CD14-positive monocyte (primary cell): ENCODE data around the gene ZBTB43. TPM values are rescaled to one million over a fixed set of nuclear protein-coding genes. Genes with fewer than 3 reads are reported as not detected.
A peak's percentile ranks its signal among the peaks of the same experiment; 100 is the strongest.

Experiments used
- DNase-seq, 3 donors: peaks; one replicate each; pipeline ENCODE4 v3.0.0-alpha.2; 2011 to 2022
- H2AFZ ChIP-seq: 2 replicates; pipeline ENCODE4 v1.6.0; 2012; ENCODE audit warnings: mild to moderate bottlenecking, low read depth, low read length, inconsistent platforms; ENCODE audit not compliant: insufficient read depth, poor library complexity, severe bottlenecking
- H3K27ac ChIP-seq, 2 donors: 1 replicate in 1 of 2; 2 replicates in 1 of 2; pipeline ENCODE4 v1.5.1; 2012 to 2013; ENCODE audit warnings: low read length in 2 of 2, control low read depth in 1 of 2, inconsistent platforms in 1 of 2, low read depth in 1 of 2, mild to moderate bottlenecking in 1 of 2
- H3K27me3 ChIP-seq, 2 donors: one replicate each; pipeline versions ENCODE4 v1.6.0 to v1.6.1; 2011 to 2013; ENCODE audit warnings: low read length in 2 of 2; ENCODE audit not compliant: control insufficient read depth in 2 of 2, insufficient read depth in 2 of 2
- H3K36me3 ChIP-seq, 2 donors: replicated peaks in 1 of 2; 1 replicate in 1 of 2; 2 replicates in 1 of 2; pipeline versions ENCODE4 v1.5.1 to v1.6.1; 2012 to 2013; ENCODE audit warnings: low read length in 2 of 2, control low read depth in 1 of 2, inconsistent platforms in 1 of 2, mild to moderate bottlenecking in 1 of 2; ENCODE audit not compliant: insufficient read depth in 2 of 2, control insufficient read depth in 1 of 2
- H3K4me1 ChIP-seq, 2 donors: 1 replicate in 1 of 2; 2 replicates in 1 of 2; pipeline versions ENCODE4 v1.5.1 to v1.6.1; 2012 to 2013; ENCODE audit warnings: low read length in 2 of 2, control low read depth in 1 of 2, inconsistent platforms in 1 of 2, mild to moderate bottlenecking in 1 of 2, moderate library complexity in 1 of 2; ENCODE audit not compliant: insufficient read depth in 2 of 2, control insufficient read depth in 1 of 2
- H3K4me2 ChIP-seq: replicated peaks from 2 replicates; pipeline ENCODE3; 2012; ENCODE audit warnings: low read length, moderate library complexity, mild to moderate bottlenecking; ENCODE audit not compliant: poor library complexity, severe bottlenecking; ENCODE audit errors: extremely low read depth
- H3K4me3 ChIP-seq, 3 experiments: fragments of 200-600 bp in 1 of 3; sonication (generic) in 1 of 3; replicated peaks in 1 of 3; 1 replicate in 2 of 3; 2 replicates in 1 of 3; pipeline ENCODE4 v1.5.1; 2011 to 2013; ENCODE audit warnings: low read length in 3 of 3, mild to moderate bottlenecking in 3 of 3, control low read depth in 2 of 3, low read depth in 2 of 3, inconsistent platforms in 1 of 3, moderate library complexity in 1 of 3
- H3K79me2 ChIP-seq: 2 replicates; pipeline ENCODE4 v1.6.0; 2012; ENCODE audit warnings: mild to moderate bottlenecking, control low read depth, inconsistent platforms, low read length, moderate library complexity; ENCODE audit not compliant: insufficient read depth
- H3K9ac ChIP-seq: 2 replicates; pipeline ENCODE4 v1.6.0; 2017; ENCODE audit warnings: low read length, mild to moderate bottlenecking; ENCODE audit not compliant: insufficient read depth, poor library complexity, severe bottlenecking
- H3K9me3 ChIP-seq, 2 donors: replicated peaks in 1 of 2; 1 replicate in 1 of 2; 2 replicates in 1 of 2; pipeline versions ENCODE4 v1.5.1 to v1.6.1; 2012 to 2013; ENCODE audit warnings: low read length in 2 of 2, control low read depth in 1 of 2; ENCODE audit not compliant: control insufficient read depth in 1 of 2, insufficient read depth in 1 of 2
- H4K20me1 ChIP-seq: 2 replicates; pipeline ENCODE4 v1.6.0; 2012; ENCODE audit warnings: mild to moderate bottlenecking, low read length, control low read depth, moderate library complexity; ENCODE audit not compliant: insufficient read depth
- H3K27ac Mint-ChIP-seq, 7 donors: one replicate each; pipeline ENCODE4 v1.8.0; 2020; ENCODE audit warnings: mild to moderate bottlenecking in 7 of 7, mixed read lengths in 7 of 7, moderate library complexity in 6 of 7, inconsistent platforms in 2 of 7
- H3K27me3 Mint-ChIP-seq, 3 donors: one replicate each; pipeline ENCODE4 v1.8.0; 2021 to 2022; ENCODE audit warnings: low read depth in 3 of 3, mild to moderate bottlenecking in 3 of 3, mixed read lengths in 3 of 3, moderate library complexity in 3 of 3, inconsistent platforms in 1 of 3
- H3K36me3 Mint-ChIP-seq, 2 donors: one replicate each; pipeline ENCODE4 v1.8.0; 2020; ENCODE audit warnings: mixed read lengths in 2 of 2, inconsistent platforms in 1 of 2, mild to moderate bottlenecking in 1 of 2
- H3K4me1 Mint-ChIP-seq: one replicate; pipeline ENCODE4 v1.8.0; 2020; ENCODE audit warnings: mild to moderate bottlenecking, mixed read lengths
- H3K4me3 Mint-ChIP-seq, 2 donors: one replicate each; pipeline ENCODE4 v1.8.0; 2020; ENCODE audit warnings: mild to moderate bottlenecking in 2 of 2, mixed read lengths in 2 of 2, moderate library complexity in 1 of 2
- H3K9me3 Mint-ChIP-seq, 7 donors: one replicate each; pipeline ENCODE4 v1.8.0; 2020 to 2022; ENCODE audit warnings: mixed read lengths in 7 of 7, mild to moderate bottlenecking in 6 of 7, moderate library complexity in 6 of 7, inconsistent platforms in 2 of 7
- CTCF ChIP-seq: fragments of 200-600 bp; IDR thresholded peaks from one replicate; pipeline ENCODE4 v1.8.0; 2022; ENCODE audit warnings: antibody characterized with exemption, mild to moderate bottlenecking
- WGBS: methylation state at CpG from one replicate; pipeline ENCODE4 v1.1.5; 2013; ENCODE audit warnings: missing lambda C conversion rate; ENCODE audit not compliant: insufficient coverage; 5-methylcytosine and 5-hydroxymethylcytosine counted together
- intact Hi-C, 2 donors: fragments of 100-400 bp; cut with micrococcal nuclease; formaldehyde crosslinking; loops; one replicate each; pipeline versions ENCODE4 v1.15.0 to v1.15.1; 2023
- polyA plus RNA-seq, 3 donors: library from polyadenylated mRNA; depleted of rRNA in 1 of 3; unstranded in 2 of 3; stranded (reverse) in 1 of 3; fragments of 300-500 nt in 2 of 3; fragments of >200 nt in 1 of 3; fragmentation: Illumina TruSeq in 2 of 3; gene quantifications; 1 replicate in 2 of 3; 2 replicates in 1 of 3; pipeline ENCODE4 v1.2.3, GENCODE V29; 2012 to 2021

The ZBTB43 gene
- polyA plus RNA-seq, 3 donors = 6.1 to 15.9 (median 6.8) TPM

DNA sequence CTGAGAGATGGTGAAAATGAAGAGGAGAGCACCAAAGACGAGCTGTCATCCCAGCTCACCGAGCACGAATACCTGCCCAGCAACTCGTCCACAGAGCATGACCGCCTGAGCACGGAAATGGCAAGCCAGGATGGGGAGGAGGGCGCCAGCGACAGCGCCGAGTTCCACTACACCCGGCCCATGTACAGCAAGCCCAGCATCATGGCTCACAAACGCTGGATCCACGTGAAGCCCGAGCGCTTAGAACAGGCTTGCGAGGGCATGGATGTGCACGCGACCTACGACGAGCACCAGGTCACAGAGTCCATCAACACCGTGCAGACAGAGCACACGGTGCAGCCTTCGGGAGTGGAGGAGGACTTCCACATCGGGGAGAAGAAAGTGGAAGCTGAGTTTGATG, 28.2 kb downstream of the ZBTB43 start:
- no peak overlapping the region for H3K9ac ChIP-seq
- no peak overlapping the region for H3K27ac Mint-ChIP-seq
- H3K36me3 Mint-ChIP-seq = peaks cover 72 to 74% of the 10 kb centered on the region in 2 donors
- no peaks in the 10 kb centered on the region for H3K9me3 Mint-ChIP-seq
- H2AFZ ChIP-seq = no peak overlapping the region
- intact Hi-C loops = no loop called here
- no peak for TF ChIP-seq CTCF
- peaks cover 79% of the 10 kb centered on the region for H4K20me1 ChIP-seq
- H3K4me2 ChIP-seq = no peak overlapping the region
- no peak overlapping the region for H3K4me3 Mint-ChIP-seq
- no peaks in the 10 kb centered on the region for H3K4me1 ChIP-seq
- peaks cover 48 to 91% of the 10 kb centered on the region in 2 donors for H3K36me3 ChIP-seq
- DNase-seq = no peak
- no peaks in the 10 kb centered on the region for H3K27me3 ChIP-seq
- no peaks in the 10 kb centered on the region for H3K9me3 ChIP-seq
- H3K79me2 ChIP-seq = peaks cover 38% of the 10 kb centered on the region
- H3K4me1 Mint-ChIP-seq = peaks cover 4% of the 10 kb centered on the region
- no peak overlapping the region for H3K27ac ChIP-seq
- H3K27me3 Mint-ChIP-seq = no peaks in the 10 kb centered on the region
- H3K4me3 ChIP-seq = no peak overlapping the region
- 98% methylated on average over 21 of the region's 24 CpGs for WGBS

DNA sequence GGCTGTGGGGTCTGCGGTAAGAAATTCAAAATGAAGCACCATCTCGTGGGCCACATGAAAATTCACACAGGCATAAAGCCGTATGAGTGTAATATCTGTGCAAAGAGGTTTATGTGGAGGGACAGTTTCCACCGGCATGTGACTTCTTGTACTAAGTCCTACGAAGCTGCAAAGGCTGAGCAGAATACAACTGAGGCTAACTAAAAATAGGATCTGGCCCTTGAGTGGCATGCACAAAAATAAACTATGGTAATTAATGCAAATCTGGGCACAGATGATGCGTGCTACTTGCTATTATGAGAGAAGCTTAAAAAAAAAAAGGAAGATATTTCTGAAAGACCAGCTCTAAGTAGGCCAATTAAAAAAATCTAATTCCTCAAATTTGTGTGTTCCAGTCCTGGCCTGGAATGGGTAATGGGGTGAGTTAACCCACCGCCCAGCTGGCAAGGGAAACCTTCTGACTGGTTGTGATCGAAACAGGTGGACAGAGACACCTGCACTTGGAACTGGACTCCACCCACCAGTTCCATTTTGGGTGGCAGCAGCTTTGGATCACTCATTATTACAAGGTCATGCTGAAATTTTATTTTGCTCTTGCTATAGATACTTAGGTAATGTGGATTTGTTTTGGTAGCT, 29.0 kb downstream of the ZBTB43 start:
- Histone ChIP-seq H3K9ac (no peak overlapping the region), H3K4me2 (no peak overlapping the region), H3K9me3 (no peaks in the 10 kb centered on the region), H3K27me3 (no peaks in the 10 kb centered on the region), H3K79me2 (peaks cover 38% of the 10 kb centered on the region), H3K4me1 (no peaks in the 10 kb centered on the region), H3K27ac (no peak overlapping the region), H2AFZ (no peak overlapping the region), H3K4me3 (no peak overlapping the region), H4K20me1 (peaks cover 83% of the 10 kb centered on the region), H3K36me3 (peaks cover 56 to 98% of the 10 kb centered on the region in 2 donors)
- Mint-ChIP-seq H3K4me3 (no peak overlapping the region), H3K9me3 (no peaks in the 10 kb centered on the region), H3K27me3 (no peaks in the 10 kb centered on the region), H3K27ac (peak overlapping the region in 1 of 7 donors; percentile 52), H3K4me1 (peaks cover 4% of the 10 kb centered on the region), H3K36me3 (peaks cover 77 to 78% of the 10 kb centered on the region in 2 donors)
- DNase-seq = no peak
- 92% methylated on average over 7 of the region's 8 CpGs for WGBS
- no peak for TF ChIP-seq CTCF
- intact Hi-C loops = no loop called here
